Mammary epithelial cell (primary cell): ENCODE measurements around the gene CCDC3.

ENCODE experiments used
- CTCF ChIP-seq, 2 donors: IDR thresholded peaks in 1 of 2; conservative IDR thresholded peaks in 1 of 2; 2 replicates each; pipeline ENCODE4 v1.5.1; 2011 to 2012; ENCODE audit warnings: inconsistent platforms in 2 of 2, low read length in 2 of 2, mild to moderate bottlenecking in 2 of 2, control low read depth in 1 of 2, low read depth in 1 of 2; ENCODE audit not compliant: insufficient read depth in 1 of 2; ENCODE audit errors: extremely low read depth in 1 of 2
- EZH2 ChIP-seq: IDR thresholded peaks from 2 replicates; pipeline ENCODE4 v1.6.1; 2012; ENCODE audit warnings: low read length, inconsistent platforms, borderline replicate concordance

- TF ChIP-seq CTCF (conservative IDR thresholded peaks at IDR 0.05 in 1 of 2, IDR thresholded peaks at IDR 0.05 in 1 of 2; ENCODE audit: extremely low read depth in 1 of 2, insufficient read depth in 1 of 2, low read depth in 1 of 2, low read length in 2 of 2) = no peak
- TF ChIP-seq EZH2 = no peak
Measured at GRCh38 chr10:12980713-12981306, 20.7 kb downstream of the CCDC3 start.
